HK-2 (cell line): Measurements from ENCODE around the gene NDUFA11.
"Not testable (repeated sequence)": the region's sequence is repeated elsewhere in the genome, so short reads cannot be mapped to it uniquely, and the experiment has no call there.

ENCODE experiments used
- DNase-seq: peaks from one replicate; pipeline ENCODE4 v3.0.0-alpha.2; 2018; ENCODE audit not compliant: unreplicated experiment

Gene NDUFA11

DNA sequence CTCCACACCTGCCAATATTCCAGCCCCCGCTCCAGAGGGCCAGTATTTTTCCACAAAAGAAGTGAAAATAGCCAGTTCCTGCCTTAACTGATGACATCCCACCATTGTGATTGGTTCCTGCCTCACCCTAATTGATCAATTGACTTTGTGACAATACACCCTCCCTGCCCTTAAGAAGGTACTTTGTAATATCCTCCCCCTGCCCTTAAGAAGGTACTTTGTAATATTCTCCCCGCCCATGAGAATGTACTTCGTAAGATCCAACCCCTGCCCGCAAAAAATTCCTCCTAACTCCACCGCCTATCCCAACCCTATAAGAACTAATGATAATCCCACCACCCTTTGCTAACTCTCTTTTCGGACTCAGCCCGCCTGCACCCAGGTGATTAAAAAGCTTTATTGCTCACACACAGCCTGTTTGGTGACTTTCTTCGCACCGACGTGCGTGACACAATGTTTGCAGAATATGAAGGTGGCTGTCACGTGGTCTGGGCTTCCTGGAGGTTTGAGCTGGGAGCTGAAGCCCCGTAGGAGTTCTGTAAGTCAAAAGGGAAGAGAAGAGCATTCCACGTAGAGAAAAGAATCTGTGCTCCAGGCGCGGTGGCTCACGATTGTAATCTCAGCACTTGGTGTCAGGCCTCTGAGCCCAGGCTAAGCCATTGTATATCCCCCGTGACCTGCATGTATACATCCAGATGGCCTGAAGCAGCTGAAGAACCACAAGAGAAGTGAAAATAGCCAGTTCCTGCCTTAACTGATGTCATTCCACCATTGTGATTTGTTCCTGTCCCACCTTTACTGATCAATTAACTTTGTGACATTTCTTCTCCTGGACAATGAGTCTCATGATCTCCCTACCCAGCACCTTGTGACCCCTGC is 46.1 kb downstream of the NDUFA11 start:
- DNase-seq: no peak

DNA sequence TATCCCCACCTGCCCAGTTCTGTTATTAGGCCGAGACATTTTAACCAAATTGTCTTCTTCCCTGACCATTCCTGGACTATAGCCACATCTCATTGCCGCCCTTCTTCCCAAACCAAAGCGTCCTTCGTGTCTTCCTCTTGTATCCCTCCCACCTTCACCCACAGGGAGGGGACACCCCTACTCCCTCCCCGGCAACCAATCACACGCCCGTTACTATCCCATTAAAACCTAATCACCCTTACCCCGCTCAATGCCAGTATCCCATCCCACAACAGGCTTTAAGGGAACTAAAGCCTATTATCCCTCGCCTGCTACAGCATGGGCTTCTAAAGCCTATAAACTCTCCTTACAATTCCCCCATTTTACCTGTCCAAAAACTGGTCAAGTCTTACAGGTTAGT is 48.4 kb downstream of the NDUFA11 start:
- DNase-seq: not testable (repeated sequence)

DNA sequence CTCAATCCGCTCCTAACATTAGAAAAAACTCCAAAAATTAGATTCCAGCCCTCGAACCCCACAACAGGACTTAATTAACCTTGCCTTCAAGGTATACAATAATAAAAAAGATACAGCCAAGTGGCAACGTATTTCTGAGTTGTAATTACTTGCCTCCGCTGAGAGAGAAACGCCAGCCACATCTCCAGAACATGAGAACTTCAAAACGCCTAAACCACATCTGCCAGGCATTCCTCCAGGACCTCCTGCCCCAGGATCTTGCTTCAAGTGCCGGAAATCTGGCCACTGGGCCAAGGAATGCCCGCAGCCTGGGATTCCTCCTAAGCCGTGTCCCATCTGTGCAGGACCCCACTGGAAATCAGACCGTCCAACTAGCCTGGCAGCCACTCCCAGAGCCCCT is 49.5 kb downstream of the NDUFA11 start:
- DNase-seq: not testable (repeated sequence)

DNA sequence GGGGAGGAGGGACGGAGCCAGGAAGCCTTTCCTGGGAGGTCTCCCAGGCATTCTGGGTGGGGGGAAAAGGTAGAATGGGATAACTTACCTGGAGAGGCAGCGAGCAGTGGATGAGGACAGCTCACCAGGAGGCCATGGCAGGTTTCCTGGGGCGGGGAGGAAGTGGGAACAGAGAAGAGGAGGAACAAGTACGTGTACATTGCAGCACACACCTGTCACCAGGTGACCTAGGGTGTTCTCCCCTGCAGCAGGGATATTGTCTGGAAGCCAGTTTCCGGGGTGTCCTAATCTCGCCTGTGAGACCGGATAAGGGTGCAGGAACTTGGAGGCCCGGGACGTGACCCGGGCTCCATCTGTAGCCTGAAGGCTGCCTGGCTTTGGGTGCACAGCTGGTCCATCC is 52.3 kb downstream of the NDUFA11 start, which contains the start of gene FUT3:
Gene FUT3 (minus strand): TSS at position 148 of the 400 bp plus-strand sequence.
- no peak for DNase-seq

DNA sequence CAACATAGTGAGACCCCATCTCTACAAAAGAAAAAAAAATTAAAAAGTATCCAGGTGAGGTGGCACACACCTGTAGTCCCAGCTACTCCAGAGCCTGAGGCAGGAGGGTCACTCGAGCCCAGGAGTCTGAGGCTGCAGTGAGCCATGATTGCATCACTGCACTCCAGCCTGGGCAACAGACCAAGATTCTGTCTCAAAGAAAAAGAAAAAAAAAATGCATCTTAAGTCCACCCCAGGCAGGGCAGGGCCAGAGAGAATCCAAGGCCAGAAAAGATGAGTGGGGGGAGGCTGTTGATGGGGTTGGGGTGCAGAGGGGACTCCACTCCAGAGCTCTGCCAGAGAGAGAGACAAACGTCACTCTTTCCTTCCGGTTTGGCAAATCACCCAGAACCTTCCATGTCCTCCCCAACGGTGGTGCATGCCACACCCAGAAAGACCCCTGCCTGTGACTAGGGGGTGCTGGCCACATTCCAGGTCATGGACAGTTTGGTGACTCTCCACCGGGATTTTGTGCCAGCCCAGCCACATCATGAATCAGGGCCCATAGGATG is 52.8 kb downstream of the NDUFA11 start:
- no peak for DNase-seq

DNA sequence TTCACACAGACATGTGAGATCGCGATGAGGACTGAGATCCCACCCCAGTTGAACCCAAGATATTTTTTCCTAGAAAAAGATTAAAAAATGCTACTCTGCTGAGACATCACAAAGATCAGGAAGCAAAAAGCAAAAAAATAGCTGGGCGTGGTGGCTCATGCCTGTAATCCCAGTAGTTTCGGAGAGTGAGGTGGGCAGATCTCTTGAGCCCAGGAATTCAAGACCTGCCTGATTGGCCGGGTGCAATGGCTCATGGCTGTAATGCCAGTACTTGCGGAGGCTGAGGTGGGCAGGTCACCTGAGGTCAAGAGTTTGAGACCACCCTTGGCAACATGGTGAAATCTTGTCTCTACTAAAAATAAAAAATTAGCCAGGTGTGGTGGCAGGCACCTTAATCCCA is 53.4 kb downstream of the NDUFA11 start:
- DNase-seq: no peak

DNA sequence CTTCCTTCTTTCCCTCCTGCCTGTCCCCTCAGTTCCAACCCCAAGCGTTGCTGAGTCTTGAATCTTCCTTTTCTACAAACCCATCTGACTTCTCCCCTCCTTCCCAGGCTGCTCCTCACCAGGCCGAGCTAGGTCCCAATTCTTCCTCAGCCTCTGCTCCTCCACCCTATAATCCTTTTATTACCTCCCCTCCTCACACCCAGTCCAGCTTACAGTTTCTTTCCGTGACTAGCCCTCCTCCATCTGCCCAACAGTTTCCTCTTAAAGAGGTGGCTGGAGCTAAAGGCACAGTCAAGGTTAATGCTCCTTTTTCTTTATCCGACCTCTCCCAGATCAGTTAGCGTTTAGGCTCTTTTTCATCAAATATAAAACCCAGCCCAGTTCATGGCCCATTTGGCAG is 55.0 kb downstream of the NDUFA11 start:
- DNase-seq: not testable (repeated sequence)

DNA sequence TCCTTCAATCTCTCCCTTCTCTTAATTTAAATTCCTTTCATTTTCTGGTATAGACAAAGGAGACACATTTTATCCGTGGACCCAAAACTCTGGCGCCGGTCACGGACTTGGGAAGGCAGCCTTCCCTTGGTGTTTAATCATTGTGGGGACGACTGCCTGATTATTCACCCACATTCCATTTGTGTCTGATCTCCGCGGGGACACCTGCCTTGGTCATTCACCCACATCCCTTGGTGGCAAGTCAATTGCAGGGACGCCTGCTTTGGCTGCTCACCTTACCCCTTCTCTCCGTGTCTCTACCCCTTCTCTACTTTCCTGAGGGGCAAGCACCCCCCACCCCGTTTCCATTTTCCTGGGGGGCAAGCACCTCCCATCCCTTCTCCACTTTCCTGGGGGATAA is 55.7 kb downstream of the NDUFA11 start:
- not testable (repeated sequence) for DNase-seq
